HepG2 (cell line): Measurements from ENCODE around the gene GPS1. TPM values are rescaled to one million over a fixed set of nuclear protein-coding genes. Genes with fewer than 3 reads are reported as not detected.

Source experiments
- CREB3 ChIP-seq: sonication (generic); formaldehyde crosslinking; IDR thresholded peaks from 2 replicates; pipeline ENCODE4 v1.5.0; 2020; ENCODE audit warnings: missing genetic modification reagents
- HOXA9 ChIP-seq: sonication (generic); formaldehyde crosslinking; IDR thresholded peaks from 2 replicates; pipeline ENCODE4 v1.8.1; 2022; ENCODE audit warnings: missing genetic modification reagents, mild to moderate bottlenecking, moderate library complexity, borderline replicate concordance
- MEF2D ChIP-seq: sonication (generic); formaldehyde crosslinking; IDR thresholded peaks from 2 replicates; pipeline ENCODE4 v1.5.1; 2020; ENCODE audit warnings: mild to moderate bottlenecking, missing genetic modification reagents
- NR2F2 ChIP-seq: IDR thresholded peaks from 2 replicates; pipeline ENCODE4 v1.6.1; 2012; ENCODE audit warnings: low read depth, inconsistent platforms, borderline replicate concordance
- POLR2G ChIP-seq: fragments of 200-400 bp; formaldehyde crosslinking; IDR thresholded peaks from 2 replicates; pipeline ENCODE4 v1.6.1; 2018; ENCODE audit warnings: mild to moderate bottlenecking, low read depth, low read length, moderate library complexity
- PPARG ChIP-seq: conservative IDR thresholded peaks from 2 replicates; pipeline ENCODE4 v1.6.1; 2016; ENCODE audit warnings: missing biosample characterization, missing genetic modification reagents
- RAD51 ChIP-seq: fragments of 450-650 bp; IDR thresholded peaks from 2 replicates; pipeline ENCODE4 v1.6.1; 2016; ENCODE audit warnings: borderline replicate concordance
- ZBTB33 ChIP-seq: sonication (generic); formaldehyde crosslinking; IDR thresholded peaks from 2 replicates; pipeline ENCODE4 v1.4.0; 2020; ENCODE audit warnings: missing genetic modification reagents
- ZBTB38 ChIP-seq: sonication (generic); formaldehyde crosslinking; IDR thresholded peaks from 2 replicates; pipeline ENCODE4 v1.5.1; 2020; ENCODE audit warnings: mild to moderate bottlenecking, missing genetic modification reagents
- ZMAT5 ChIP-seq: sonication (generic); formaldehyde crosslinking; IDR thresholded peaks from 2 replicates; pipeline ENCODE4 v1.5.0; 2020; ENCODE audit warnings: mild to moderate bottlenecking, low read depth, missing genetic modification reagents, borderline replicate concordance
- ZNF331 ChIP-seq: sonication (generic); formaldehyde crosslinking; IDR thresholded peaks from 2 replicates; pipeline ENCODE4 v1.4.0; 2020; ENCODE audit warnings: missing genetic modification reagents
- ZNF644 ChIP-seq: IDR thresholded peaks from 2 replicates; pipeline ENCODE4 v1.6.1; 2016; ENCODE audit warnings: low read depth
- ZNF83 ChIP-seq: sonication (generic); formaldehyde crosslinking; IDR thresholded peaks from 2 replicates; pipeline ENCODE4 v1.4.0; 2020; ENCODE audit warnings: missing genetic modification reagents, mild to moderate bottlenecking, borderline replicate concordance
- polyA plus RNA-seq, 8 experiments: library from polyadenylated mRNA; depleted of rRNA in 3 of 8; stranded (reverse) in 7 of 8; unstranded in 1 of 8; fragments of >200 nt; fragmentation: Illumina TruSeq in 4 of 8; extraction: Trizol in 4 of 8; gene quantifications; 2 replicates each; pipeline versions ENCODE4 v1.2.1 to v1.2.3, GENCODE V29; 2011 to 2016; ENCODE audit warnings: low read depth in 4 of 8, missing spikeins in 1 of 8, mixed read lengths in 1 of 8; ENCODE audit not compliant: insufficient read depth in 1 of 8
- total RNA-seq, 5 experiments: library from RNA; depleted of rRNA; stranded (reverse); fragments of >200 nt; fragmentation: Illumina TruSeq; extraction: Trizol; gene quantifications; 2 replicates each; pipeline ENCODE4 v1.2.3, GENCODE V29; 2016; ENCODE audit warnings: low read depth in 1 of 5
- TF ChIP-seq, protein P1 (sequence below): sonication (generic); formaldehyde crosslinking; IDR thresholded peaks from 2 replicates; pipeline ENCODE4 v1.4.0; 2020; ENCODE audit warnings: missing genetic modification reagents, borderline replicate concordance
- TF ChIP-seq, protein P2 (sequence below): sonication (generic); formaldehyde crosslinking; IDR thresholded peaks from 2 replicates; pipeline ENCODE4 v1.4.0; 2020; ENCODE audit warnings: missing genetic modification reagents
- TF ChIP-seq, protein P3 (sequence below): sonication (generic); formaldehyde crosslinking; IDR thresholded peaks from 2 replicates; pipeline ENCODE4 v1.8.0; 2022; ENCODE audit warnings: low read depth, missing genetic modification reagents

GPS1 gene
- total and polyA plus RNA-seq, 2 of the 13 experiments (the other 11 are each of a cell fraction or from before 2014, with no cell fraction given): 124 to 128 TPM

- TF ChIP-seq, protein P1, sequence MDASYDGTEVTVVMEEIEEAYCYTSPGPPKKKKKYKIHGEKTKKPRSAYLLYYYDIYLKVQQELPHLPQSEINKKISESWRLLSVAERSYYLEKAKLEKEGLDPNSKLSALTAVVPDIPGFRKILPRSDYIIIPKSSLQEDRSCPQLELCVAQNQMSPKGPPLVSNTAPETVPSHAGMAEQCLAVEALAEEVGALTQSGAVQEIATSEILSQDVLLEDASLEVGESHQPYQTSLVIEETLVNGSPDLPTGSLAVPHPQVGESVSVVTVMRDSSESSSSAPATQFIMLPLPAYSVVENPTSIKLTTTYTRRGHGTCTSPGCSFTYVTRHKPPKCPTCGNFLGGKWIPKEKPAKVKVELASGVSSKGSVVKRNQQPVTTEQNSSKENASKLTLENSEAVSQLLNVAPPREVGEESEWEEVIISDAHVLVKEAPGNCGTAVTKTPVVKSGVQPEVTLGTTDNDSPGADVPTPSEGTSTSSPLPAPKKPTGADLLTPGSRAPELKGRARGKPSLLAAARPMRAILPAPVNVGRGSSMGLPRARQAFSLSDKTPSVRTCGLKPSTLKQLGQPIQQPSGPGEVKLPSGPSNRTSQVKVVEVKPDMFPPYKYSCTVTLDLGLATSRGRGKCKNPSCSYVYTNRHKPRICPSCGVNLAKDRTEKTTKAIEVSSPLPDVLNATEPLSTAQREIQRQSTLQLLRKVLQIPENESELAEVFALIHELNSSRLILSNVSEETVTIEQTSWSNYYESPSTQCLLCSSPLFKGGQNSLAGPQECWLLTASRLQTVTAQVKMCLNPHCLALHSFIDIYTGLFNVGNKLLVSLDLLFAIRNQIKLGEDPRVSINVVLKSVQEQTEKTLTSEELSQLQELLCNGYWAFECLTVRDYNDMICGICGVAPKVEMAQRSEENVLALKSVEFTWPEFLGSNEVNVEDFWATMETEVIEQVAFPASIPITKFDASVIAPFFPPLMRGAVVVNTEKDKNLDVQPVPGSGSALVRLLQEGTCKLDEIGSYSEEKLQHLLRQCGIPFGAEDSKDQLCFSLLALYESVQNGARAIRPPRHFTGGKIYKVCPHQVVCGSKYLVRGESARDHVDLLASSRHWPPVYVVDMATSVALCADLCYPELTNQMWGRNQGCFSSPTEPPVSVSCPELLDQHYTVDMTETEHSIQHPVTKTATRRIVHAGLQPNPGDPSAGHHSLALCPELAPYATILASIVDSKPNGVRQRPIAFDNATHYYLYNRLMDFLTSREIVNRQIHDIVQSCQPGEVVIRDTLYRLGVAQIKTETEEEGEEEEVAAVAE (CRISPR knock-in tag): no peak
- TF ChIP-seq PPARG: no peak
- no peak for TF ChIP-seq ZBTB38 (CRISPR knock-in tag)
- TF ChIP-seq, protein P2, sequence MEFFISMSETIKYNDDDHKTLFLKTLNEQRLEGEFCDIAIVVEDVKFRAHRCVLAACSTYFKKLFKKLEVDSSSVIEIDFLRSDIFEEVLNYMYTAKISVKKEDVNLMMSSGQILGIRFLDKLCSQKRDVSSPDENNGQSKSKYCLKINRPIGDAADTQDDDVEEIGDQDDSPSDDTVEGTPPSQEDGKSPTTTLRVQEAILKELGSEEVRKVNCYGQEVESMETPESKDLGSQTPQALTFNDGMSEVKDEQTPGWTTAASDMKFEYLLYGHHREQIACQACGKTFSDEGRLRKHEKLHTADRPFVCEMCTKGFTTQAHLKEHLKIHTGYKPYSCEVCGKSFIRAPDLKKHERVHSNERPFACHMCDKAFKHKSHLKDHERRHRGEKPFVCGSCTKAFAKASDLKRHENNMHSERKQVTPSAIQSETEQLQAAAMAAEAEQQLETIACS: no peak
- TF ChIP-seq ZMAT5 (CRISPR knock-in tag): no peak
- no peak for TF ChIP-seq MEF2D (CRISPR knock-in tag)
- TF ChIP-seq ZBTB33: no peak
- TF ChIP-seq RAD51: no peak
- TF ChIP-seq, protein P3, sequence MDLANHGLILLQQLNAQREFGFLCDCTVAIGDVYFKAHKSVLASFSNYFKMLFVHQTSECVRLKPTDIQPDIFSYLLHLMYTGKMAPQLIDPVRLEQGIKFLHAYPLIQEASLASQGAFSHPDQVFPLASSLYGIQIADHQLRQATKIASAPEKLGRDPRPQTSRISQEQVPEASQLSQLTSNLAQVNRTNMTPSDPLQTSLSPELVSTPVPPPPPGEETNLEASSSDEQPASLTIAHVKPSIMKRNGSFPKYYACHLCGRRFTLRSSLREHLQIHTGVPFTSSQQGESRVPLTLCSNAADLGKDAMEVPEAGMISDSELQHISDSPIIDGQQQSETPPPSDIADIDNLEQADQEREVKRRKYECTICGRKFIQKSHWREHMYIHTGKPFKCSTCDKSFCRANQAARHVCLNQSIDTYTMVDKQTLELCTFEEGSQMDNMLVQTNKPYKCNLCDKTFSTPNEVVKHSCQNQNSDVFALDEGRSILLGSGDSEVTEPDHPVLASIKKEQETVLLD (CRISPR knock-in tag): 0 out of 2 replicates have a peak, but pooled peaks have one; percentile 23
- 0 out of 2 replicates have a peak, but pooled peaks have one; percentile 56 for TF ChIP-seq ZNF83
- no peak for TF ChIP-seq CREB3 (CRISPR knock-in tag)
- TF ChIP-seq HOXA9 (CRISPR knock-in tag): 0 out of 2 replicates have a peak, but pooled peaks have one; percentile 48
- no peak for TF ChIP-seq NR2F2
- TF ChIP-seq ZNF644 (CRISPR knock-in tag): no peak
- TF ChIP-seq POLR2G: peak; percentile 48; the same call in 1 of the 2 replicates
- no peak for TF ChIP-seq ZNF331 (CRISPR knock-in tag)
Measured at GRCh38 chr17:82100502-82101298, 49.0 kb downstream of the GPS1 start (continued).
